CD4-positive, alpha-beta T cell treated with Interleukin-1 beta for 1 hour (primary cell): ENCODE results near the gene CLDN34.

Experiments used
- DNase-seq, 2 donors: peaks; one replicate each; pipeline ENCODE4 v3.0.0-alpha.2; 2020 to 2022

CLDN34 gene

DNA sequence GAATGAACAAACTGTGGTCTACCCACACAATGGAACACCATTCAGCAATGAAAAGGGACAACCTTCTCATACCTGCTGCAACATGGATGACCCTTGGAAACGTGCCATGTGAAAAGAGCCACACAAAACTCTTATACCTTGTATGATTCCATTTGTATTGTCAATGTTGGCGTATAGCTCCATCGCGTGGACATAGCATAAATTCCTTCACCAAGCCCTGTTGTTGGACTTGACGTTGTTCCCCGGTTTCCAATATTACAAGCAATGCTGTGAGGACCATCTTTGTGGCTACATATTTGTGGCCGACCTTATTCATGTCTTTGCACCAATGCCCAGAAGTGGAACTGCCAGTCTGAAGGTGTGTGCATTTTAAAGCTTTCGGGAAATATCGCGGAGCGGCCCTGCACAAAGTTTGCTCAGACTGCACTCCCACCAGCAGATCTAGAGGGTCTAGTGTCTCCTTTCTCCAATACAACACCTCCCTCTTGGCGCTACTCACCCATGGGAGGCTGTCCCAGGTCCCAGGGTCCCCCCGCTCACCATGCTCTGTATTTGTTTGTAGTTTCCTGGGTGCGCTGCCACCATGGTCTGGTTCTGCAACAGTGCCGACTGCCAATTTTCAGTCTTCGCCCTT, at the start of gene CLDN34:
CLDN34 (plus strand) TSS at position 584 of the 634 bp plus-strand sequence; CDS start at position 584, 0 bp downstream.
- DNase-seq = no peak

DNA sequence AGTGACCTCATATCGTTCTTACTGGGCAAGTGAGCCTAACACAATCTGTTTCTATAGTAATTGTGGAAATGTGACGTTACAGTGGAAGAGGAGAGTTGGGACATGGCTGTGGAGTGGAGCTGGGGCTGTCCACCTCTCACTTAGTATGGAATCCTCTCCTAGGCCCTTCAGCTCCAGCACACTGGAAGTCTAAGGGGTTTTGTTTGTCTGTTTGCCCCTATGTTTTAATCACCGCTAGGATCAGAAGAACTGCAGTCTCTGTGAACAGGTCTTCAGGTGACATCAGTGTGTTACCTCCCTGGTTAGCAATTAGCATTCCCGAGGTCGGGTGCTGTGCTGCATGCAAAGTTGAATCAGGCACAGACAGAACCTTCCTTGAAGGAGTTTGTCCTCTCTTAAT, 49.3 kb upstream of the CLDN34 start:
- DNase-seq = no peak

GRCh38 chrX:9919632-9920172, 47.5 kb upstream of the CLDN34 start:
- DNase-seq = no peak

- DNase-seq = no peak
These were observed 45.8 kb upstream of the CLDN34 start for GRCh38 chrX:9921407-9921806.

- no peak for DNase-seq
These were observed 43.8 kb upstream of the CLDN34 start for GRCh38 chrX:9923357-9923756.

- DNase-seq = no peak
These were observed 41.2 kb upstream of the CLDN34 start for GRCh38 chrX:9926002-9926401.

DNA sequence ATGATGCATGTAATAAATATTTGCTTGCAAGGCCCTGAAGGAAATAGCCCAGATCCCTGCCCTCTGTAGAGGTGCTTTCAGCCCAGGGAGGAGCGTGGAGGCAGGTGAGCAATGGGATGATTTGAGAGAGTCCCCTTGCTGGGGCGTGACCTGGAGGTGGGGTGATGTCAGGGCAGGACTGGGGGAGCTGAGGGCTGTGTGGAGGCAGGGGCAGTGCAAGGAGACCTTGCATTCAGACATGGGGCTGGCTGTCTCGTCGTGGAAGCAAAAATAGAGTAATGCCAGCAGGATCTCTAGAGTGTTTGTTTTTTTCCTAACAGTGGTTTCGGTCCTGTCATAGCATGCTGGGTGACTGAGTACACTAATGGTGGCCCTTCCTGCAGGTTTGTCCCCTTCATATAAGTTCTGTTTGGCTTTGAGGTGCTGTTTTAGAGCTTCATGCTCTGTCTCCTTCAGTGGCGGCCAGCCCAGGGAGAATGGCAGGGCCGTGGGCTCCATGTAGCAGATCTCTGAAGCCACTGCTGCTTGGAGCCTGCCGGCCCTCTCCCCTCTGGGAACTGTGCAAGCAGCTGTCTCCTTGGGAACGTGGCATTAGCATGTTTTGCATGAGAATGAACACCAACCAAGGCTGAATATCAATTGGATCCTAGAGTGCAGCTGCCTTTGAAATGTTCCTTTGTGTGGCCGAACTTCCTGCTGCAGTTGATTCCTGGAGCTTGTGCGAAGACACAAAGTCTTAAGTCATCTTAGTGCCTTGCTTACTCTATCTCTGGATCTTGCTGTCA, 39.3 kb upstream of the CLDN34 start:
- no peak for DNase-seq

DNA sequence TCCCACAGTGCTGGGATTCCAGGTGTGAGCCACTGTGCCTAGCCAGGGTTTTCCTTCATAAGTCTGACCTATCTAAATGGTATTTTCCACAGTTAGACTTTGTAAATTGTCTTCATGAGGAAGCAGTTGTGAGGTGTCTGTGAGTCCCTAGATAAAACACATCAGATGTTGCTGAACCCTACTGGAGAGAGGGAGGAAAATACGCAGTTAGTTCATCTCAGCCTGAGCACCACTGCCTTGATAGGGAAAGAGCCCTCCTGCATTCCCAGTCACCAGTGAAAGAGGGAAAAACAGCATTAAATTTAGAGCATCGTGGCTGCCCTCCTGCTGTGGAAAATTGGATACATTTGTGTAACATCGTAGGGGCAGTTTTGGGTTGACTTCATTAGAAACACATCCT, 31.7 kb upstream of the CLDN34 start:
- DNase-seq = no peak

DNA sequence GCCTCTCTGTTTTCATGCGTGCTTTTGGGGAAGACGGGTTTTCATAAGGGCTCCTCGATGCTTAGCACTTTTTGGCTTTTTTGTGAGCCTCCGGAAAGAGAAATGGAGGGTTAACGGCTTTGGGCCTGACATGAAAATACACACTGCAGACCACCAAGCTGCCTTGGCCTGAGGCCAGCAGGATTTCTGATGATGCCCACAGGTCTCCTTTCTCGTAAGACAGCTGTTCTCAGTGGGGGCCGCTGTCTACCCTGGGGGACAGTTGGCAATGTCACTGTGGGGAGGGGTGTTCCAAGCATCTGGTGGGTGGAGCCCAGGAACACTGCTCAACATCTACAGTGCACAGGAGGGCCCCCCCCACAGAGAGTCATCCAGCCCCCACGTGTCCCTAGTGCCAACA, 29.4 kb upstream of the CLDN34 start:
- no peak for DNase-seq

DNA sequence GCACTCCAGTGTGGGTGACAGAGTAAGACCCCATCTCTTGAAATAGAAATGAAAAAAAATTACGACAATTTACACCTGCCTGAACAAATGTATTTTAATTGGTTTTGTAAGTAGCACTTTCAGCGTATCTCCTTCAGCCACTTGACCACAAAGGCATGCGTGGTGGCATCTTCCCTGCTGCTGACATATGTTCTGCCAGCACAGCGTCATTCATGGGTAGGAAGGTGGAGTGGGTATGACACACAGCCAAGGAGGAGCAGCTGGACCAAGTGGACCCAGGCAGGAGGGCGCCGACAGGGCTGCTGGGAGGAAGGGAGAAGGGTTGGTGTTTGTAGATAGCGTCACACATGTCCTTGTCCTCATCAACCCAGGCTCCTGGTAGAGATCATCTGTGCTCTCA, 28.6 kb upstream of the CLDN34 start:
- no peak for DNase-seq

DNA sequence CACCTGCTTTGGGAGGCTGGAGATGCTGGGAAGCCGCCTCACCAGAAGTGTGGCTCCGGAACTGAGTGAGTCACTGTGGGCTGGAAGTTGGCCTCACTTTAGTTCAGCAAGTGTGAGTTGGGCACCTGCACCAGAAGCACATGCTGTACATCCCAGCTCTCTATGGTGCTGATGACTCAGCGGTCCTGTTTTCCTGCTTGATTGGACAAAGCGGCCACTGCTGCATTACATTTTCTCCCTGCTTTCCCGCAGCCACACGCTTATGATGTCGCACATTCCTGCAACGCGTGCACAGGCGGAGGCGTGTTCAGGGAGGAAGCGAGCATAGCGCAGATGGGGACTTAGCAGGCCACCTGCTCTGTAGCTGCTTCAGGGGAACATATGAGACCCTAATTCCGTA, 26.7 kb upstream of the CLDN34 start:
- no peak for DNase-seq

GRCh38 chrX:9942086-9942485, 25.1 kb upstream of the CLDN34 start:
- peak; percentile 32 to 45 for DNase-seq

GRCh38 chrX:9943420-9943819, 23.7 kb upstream of the CLDN34 start:
- no peak for DNase-seq

GRCh38 chrX:9947131-9947794, 19.9 kb upstream of the CLDN34 start:
- no peak for DNase-seq

- DNase-seq = no peak
These were observed 18.8 kb upstream of the CLDN34 start for GRCh38 chrX:9948406-9948805.

- no peak for DNase-seq
These were observed 14.9 kb upstream of the CLDN34 start for GRCh38 chrX:9952300-9952699.

GRCh38 chrX:9953396-9953795, 13.8 kb upstream of the CLDN34 start:
- no peak for DNase-seq

- DNase-seq = no peak
These were observed 11.7 kb upstream of the CLDN34 start for GRCh38 chrX:9955506-9955905.

DNA sequence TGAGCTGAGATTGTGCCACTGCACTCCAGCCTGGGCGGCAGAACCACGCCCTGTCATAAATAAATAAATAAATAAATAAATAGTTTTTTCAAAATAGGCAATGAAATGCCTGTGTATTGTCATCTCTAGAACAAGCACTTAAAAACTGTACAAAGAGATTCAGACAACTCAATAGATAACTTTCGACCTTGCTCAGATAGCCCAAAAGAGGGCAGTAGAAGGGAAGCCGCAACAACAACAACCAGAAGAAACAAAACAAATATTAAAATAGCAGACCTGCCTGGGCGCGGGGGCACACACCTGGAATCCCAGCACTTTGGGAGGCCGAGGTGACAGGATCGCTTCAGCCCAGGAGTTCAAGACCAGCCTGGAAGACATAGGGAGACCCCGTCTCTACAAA, 9.4 kb upstream of the CLDN34 start:
- DNase-seq = no peak

DNA sequence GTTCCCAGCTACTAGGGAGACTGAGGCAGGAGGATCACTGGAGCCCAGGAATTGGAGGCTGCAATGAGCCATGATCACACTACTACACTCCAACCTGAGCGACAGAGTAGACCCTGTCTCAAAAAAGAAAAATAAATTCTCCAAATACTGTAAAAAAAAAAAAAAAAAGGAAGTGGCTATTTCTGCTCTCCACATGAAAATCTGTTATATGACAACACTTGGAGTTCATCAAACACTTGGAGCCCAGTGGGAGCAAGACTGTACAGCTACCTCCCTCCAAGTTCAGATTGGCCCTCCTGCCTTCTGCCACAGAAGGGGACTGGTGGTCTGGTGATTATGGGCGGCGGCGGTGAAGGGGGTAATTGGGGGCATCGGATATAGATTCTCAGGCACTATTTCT, 9.0 kb upstream of the CLDN34 start:
- no peak for DNase-seq

GRCh38 chrX:9961750-9962149, 5.4 kb upstream of the CLDN34 start:
- no peak for DNase-seq

- DNase-seq = no peak
These were observed 10.5 kb downstream of the CLDN34 start for GRCh38 chrX:9977635-9978034.

DNA sequence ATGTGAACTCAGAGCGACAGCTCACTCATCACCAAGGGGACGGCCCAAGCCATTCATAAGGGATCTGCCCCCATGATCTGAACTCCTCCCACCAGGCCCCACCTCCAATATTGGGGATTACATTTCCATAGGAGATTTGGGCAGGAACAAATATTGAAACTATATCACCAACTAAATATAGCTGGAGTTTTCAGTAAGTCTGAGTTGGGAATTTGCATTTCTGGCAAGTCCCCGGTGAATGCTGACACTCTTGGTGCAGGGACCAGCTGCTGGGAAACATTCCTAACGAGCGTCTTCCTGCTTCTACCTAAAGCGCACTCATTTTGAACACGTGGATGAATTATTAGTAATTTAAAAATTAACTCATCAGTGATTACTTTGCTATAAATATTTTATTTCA, 13.2 kb downstream of the CLDN34 start:
- no peak for DNase-seq

DNA sequence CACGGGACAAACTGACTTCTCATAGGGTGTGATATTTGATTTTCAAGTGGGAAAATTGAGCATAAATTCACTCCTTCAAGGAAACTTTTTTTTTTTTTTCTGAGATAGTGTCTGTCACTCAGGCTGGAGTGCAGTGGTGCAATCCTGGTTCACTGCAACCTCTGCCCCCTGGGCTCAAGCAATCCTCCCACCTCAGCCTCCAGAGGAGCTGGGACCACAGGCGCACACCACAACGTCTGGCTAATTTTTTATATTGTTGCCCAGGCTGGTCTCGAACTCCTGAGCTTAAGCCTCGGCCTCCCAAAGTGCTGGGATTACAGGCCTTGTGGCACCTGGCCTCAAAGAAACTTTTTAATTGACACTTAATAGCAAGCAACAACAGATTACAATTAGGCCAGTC, 13.8 kb downstream of the CLDN34 start:
- DNase-seq = no peak
